GM18505 (cell line): ENCODE data around the gene FGFR3.

Source experiments
- ATAC-seq: cut with Tn5 transposase; IDR thresholded peaks from one replicate; pipeline ENCODE4 v1.9.1; 2021; ENCODE audit not compliant: unreplicated experiment
- POLR2A ChIP-seq: IDR thresholded peaks from 4 replicates; pipeline ENCODE4 v1.6.1; 2011; ENCODE audit warnings: borderline replicate concordance; ENCODE audit not compliant: insufficient read depth, insufficient read length; ENCODE audit errors: extremely low read depth

FGFR3 gene

DNA sequence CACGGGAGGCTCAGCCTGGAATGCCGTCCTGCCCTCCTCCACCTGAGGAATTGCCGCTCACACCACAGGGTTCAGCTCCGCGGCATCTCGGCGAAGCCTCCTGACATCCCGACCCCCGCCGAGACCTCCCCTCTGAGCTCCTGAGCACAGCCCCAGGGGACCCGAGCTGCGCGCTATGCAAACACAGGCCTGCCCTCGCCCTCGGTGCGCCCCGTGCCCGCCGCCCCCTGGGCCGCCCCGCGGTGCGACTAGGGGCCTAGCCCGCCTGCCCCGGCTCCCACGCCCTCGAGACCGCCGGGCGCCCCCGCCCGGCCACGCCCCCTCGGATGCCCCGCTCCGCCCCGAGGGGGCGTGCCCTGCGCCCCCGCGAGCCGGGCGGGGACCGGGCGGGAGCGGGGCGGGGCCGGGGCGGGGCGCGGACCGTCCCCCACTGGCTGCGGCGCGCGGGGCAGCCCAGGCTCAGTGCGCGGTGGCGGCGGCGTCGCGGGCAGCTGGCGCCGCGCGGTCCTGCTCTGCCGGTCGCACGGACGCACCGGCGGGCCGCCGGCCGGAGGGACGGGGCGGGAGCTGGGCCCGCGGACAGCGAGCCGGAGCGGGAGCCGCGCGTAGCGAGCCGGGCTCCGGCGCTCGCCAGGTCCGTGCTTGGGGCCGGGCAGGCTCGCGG lies at the start of gene FGFR3:
FGFR3 (plus strand) TSS at position 462 of the 664 bp plus-strand sequence. CDS start 642 bp downstream, outside the sequence.
- TF ChIP-seq POLR2A = no peak
- ATAC-seq = peak; percentile 50

DNA sequence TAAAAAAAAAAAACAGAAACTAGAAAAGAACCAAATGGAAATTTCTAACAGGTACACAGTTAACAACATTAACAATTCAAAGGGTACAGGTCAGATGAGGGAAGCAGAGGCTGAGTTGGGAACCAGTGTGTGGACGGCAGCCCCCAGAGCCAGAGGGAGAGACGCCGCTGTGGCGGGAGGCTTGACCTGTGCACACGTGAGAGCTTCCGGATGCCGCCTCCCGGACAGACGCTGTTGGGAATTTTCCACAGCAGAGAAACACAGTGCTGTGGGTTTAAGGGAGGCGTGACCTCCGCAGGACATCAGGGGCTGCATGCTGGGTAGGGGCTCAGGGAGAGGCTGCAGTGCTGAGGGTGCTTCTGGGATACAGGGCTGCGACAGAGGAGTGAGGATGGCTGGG lies 49.5 kb upstream of the FGFR3 start:
- ATAC-seq = no peak
- TF ChIP-seq POLR2A = no peak

DNA sequence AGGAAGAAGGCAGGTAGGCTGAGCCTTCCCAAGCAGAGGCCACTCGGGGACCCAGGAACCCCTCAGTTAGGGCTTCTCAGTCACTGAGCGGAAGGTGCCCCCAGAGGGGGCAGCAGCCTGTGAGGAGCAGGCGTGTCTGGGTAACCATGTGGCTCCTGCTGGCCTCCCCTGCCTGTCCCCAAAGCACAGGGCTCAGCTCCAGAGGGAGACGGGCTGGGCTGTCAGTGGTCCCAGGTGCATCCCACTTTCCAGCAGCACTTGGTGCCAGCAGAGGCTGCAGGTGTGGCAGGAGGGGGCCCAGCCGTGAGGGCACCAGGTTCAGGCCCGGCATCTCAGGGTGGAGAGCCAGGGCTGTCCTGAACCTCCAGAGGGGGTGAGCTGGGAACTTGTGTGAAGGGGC lies 49.1 kb upstream of the FGFR3 start:
- TF ChIP-seq POLR2A = no peak
- ATAC-seq = no peak

DNA sequence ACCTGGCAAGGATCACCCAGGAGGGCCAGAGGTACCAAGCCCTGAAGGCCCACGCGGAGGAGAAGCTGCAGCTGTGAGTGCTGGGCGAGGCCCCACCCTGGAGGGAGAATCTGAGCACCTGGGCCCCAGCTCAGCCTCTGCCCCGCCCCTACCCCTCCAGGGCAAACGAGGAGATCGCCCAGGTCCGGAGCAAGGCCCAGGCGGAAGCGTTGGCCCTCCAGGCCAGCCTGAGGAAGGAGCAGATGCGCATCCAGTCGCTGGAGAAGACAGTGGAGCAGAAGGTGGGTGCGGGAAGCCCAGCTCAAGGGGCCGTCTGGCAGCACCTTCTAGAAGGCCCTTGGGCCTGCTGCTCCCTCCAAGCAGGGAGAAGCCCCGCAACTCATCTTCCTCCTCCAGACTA lies 48.5 kb upstream of the FGFR3 start:
- no peak for ATAC-seq
- no peak for TF ChIP-seq POLR2A

DNA sequence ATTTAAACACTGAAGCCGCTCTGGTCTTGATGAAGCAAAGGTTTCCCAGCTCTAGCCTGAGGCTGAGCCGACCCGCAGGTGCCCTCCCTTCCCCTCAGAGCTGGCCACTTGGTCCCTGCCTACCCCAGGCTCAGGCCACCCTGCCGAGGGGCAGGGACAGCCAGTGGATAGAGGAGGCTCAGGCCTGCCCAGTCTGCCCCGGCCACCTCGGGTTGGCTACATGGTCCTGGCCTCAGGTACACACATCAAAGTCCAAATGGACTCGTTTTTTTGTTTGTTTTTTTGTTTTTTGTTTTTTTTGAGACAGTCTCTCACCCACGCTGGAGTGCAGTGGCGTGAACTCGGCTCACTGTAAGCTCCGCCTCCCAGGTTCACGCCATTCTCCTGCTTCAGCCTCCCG lies 47.9 kb upstream of the FGFR3 start:
- TF ChIP-seq POLR2A = no peak
- no peak for ATAC-seq

DNA sequence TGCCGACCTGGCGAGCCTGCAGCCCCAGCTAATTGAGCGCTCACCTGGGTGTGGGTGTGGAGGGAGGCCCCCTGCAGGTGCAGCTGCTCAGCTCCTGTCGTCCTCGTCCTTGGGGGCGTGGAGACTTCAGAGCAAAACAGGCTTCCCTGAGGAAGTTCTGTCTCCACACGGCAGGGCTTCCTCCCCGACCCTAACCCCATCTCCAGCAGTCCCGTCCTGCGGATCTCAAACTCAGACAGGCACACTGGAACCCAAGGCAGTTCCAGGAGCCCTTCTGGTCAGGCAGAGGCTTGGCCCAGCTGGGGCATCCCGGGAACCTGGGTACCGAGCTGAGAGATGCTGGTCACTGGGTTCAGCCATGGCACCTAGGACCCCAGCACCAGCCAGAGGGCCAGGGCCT lies 47.4 kb upstream of the FGFR3 start:
- no peak for ATAC-seq
- TF ChIP-seq POLR2A = no peak

DNA sequence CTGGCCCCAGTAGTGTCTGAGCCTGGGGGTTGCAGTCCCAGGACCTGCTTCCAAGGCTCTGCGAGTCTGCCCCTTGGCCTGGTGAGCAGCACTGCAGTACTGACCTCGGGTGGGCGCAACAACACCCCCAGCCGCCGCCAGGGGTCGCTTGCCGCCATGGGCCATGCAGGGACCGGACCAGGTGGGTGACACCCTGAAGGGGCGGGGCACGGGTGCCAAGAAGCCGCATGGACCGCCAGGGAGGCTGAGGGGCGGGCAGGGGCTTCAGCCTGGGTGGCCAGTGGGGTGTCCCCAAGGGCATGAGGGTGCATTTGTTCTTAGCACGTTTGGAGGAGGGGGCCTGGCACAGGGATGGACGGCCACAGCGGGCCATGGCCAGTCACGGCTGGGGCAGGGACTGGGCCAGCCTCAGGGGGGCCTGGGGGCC lies 46.8 kb upstream of the FGFR3 start:
- peak; percentile 51 for ATAC-seq
- no peak for TF ChIP-seq POLR2A

DNA sequence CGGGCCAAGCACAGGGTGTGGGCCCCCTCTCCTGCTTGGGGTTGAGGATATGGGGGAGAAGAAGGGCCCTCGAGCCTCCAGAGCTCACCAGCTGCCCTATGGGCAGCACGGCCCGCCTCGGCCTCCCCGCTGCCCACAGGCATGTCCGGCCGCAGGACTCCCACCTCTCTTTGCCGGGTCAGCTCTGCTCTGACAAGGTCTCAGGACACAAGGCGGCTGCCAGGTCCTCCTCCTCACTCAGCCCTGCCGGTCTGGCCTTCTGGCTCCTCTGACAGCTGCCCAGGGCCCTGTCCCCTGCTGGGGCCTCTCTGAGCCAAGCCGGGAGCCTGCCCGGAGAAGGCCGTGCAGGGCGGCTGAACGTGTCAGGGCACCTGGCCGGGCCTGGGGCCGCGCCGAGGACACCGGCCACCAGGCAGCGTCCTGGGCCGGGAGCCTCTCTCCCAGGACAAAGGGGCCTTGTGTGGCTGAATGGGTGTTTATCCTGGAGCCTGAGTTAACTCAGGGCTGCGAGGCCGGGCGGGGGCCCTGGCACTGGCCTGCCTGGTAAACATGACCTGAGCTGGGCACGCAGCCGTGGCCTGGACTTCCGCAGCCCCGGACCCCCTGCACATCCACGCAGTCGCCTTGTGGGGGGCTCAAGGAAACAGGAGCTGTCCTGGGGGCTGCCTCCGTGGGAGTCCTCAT lies 46.0 kb upstream of the FGFR3 start:
- ATAC-seq = no peak
- TF ChIP-seq POLR2A = no peak

DNA sequence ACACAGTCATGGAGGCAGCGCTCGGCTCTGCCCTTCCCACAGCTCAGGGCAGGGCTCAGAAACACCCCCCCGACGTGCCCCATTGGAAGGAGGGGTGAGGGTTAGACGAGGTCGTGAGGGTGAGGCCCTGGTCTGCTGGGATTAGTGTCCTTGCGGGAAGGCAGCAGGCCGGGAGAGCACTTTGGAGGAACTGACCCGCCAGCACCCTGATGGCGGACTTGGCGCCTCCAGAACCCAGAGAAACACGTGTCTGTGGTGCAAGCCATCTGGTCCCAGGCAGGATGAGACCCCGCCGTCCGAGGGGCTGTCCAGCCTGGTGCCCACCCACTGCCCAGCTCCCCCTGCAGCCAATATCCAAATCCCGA lies 45.5 kb upstream of the FGFR3 start:
- no peak for TF ChIP-seq POLR2A
- no peak for ATAC-seq

DNA sequence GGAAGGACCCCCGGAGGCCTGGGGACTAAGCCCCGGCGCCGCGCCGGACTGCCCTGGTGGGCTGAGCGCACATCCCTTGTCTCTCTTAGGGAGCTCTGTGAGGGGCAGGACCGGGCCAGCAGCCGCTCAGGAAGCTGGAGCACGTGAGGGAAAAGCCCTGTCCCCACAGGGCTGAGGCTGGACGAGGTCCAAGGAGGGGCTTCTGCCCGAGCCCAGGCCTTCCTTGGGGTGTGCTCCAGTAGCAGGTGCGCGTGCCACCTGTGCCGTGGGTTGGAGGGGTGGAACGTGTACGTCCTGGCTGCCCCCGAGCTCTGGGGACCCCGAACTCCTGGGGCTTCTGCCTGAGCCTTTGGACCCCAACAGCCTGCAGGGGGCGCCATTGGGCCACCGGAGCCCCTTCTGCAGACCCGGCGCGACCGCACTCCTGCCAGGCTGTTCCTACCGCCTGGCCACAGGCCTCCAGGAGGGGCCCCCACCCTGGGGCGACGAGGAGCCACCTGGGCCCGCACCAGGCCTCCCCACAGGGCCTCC lies 44.6 kb upstream of the FGFR3 start:
- TF ChIP-seq POLR2A = no peak
- ATAC-seq = peak; percentile 37

DNA sequence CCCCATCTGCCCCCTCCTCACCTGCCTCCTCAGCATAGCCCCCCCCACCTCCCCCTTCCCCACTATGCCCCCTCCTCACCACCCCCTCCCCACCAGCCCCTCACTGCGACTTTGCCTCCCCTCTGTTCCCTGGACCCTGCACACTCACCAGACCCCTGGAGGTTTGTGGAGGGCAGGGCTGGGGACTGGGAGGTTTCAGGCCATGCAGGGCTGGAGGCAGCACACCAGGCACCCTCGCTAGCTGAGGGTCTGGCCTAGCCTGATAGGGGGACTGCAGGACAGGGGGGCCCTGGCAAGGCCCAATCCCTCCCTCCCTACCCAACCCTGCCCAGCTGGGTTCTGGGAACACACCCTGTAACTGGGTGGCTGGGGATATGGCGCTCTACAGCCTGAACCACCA lies 43.7 kb upstream of the FGFR3 start:
- no peak for TF ChIP-seq POLR2A

DNA sequence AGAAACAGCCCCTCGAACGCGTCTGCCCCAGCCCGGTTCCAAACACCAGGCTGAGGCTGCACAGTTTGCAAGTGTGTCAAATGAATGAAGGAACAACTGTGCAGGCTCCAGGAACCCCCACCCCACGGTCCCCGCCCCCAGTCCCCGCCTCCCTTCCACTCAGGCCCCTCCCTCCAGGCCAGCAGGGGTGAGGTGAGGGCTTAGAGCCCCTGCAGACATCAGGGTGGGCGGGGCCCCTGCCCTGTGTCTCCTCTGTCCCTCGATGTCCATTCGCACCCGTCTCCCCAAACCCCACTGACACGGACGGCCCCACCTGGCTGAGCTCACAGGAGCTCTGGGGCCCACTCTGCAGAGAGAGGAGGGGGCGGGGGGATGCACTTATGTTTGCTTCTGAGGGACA lies 43.3 kb upstream of the FGFR3 start:
- ATAC-seq = no peak
- TF ChIP-seq POLR2A = no peak

More for the DNA sequence above, 43.7 kb upstream of the FGFR3 start:
- ATAC-seq = no peak

DNA sequence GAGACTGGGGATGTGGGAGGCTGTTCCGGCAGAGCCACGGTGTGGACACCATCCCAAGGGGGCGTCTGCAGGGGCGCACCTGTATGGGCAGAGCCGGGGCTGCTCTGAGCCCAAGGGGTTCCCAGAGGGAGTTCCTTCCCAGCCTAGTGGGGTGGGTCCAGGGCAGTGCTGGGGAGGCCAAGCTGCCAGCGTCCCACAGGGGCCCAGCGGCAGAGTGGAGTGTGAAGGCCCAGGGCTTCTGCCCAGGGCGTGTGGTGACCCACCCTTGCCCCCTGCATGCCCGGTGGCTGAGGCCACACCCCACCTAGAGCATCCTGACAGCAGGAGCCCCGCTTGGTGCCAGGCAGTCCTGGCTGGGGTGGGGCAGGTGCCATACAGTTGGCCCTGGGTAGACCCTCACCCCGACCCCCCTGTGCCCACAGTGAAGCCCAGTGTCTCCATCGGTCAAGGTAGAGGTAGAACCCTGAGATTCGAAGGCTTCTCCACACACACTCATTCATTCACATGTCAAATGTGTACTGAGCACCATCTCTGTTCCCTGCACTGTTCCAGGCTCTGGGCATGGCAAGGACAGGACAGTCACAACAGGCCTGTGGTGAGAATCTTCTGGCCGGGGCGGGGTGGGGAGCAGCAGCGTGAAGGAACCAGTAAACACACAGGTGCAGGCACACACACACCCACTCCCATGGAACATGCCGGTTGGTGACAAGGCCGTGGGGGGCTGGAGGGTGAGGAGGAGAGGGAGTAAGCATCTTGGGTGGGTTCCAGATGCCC lies 42.5 kb upstream of the FGFR3 start:
- no peak for ATAC-seq
- no peak for TF ChIP-seq POLR2A
